Suppressor macrophage (primary cell): ENCODE measurements around the gene ARHGAP30.
A peak's percentile ranks its signal among the peaks of the same experiment; 100 is the strongest.
"Not testable (repeated sequence)": the region's sequence is repeated elsewhere in the genome, so short reads cannot be mapped to it uniquely, and the experiment has no call there.

Source experiments
- DNase-seq, 4 experiments: peaks; one replicate each; pipeline ENCODE4 v3.0.0-alpha.2; 2020 to 2022

Gene ARHGAP30

GRCh38 chr1:161037661-161038522 is 31.8 kb downstream of the ARHGAP30 start:
- no peak for DNase-seq

DNA sequence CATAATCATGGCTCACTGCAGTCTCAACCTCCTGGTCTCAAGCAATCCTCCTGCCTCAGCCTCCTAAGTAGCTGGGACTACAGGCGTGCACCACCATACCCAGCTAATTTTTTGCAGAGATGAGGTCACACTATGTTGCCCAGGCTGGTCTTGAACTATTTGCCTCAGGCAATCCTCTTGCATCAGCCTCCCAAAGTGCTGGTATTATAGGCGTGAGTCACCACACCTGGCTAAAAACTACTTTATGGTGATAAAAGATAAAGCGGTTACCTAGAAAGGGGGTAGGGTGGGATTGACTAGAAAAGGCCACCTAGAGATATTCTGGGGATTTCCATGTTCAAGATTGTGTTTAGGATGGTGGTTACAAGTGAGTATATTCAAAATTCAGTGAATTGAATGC is 35.9 kb downstream of the ARHGAP30 start:
- no peak for DNase-seq

DNA sequence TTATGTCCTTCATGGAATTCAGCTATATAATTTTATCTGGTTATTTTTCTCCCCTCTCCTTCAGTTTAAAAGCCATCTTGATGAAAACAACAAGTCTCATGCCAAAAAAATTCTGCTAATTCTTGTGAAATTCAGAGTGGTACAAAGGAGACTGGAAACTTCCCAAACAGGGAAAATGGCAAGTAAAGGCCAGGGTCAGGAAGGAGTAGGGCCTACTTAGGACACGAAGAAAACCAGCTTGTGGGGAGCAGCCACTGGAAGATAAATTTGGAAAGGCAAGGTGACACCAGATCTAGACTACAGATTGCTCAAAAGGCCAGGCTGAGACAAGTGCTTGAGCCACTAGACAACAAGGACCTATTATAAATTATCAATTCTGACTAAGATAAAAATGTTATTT is 37.3 kb downstream of the ARHGAP30 start:
- DNase-seq, result no peak

DNA sequence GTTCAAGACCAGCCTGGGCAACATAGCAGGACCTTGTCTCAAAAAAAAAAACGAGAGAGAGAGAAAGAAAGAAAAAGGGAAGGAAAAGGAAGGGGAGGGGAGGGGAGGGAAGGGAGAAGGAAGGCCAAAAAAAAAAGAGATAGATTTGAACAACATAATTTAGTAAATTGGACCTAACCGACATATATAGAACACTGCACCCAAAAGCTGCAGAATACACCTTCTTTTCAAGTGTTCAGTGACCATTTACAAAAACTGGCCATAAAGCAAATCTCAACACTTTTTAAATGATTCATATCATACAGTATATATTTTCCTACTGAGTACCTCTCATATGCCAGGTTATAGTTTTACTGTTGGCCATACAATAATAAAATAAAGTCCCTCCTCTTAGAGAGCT is 37.8 kb downstream of the ARHGAP30 start:
- no peak for DNase-seq

- not testable (repeated sequence) for DNase-seq
Measured at GRCh38 chr1:161029466-161029865, 40.2 kb downstream of the ARHGAP30 start.

DNA sequence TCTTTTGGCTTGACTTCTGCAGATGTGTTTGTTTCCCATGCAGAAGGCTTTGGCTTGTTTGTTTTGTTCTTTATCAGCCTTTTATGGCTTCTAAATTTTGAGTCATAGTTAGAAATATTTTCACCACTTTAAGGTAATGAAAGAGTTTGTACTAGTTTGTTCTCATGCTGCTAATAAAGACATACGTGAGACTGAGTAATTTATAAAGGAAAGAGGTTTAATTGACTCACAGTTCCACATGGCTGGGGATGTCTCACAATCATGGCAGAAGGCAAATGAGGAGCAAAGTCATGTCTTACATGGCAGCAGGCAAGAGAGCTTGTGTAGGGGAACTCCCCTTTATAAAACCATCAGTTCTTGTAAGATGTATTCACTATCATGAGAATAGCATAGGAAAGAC is 42.7 kb downstream of the ARHGAP30 start:
- DNase-seq, result not testable (repeated sequence)

- not testable (repeated sequence) for DNase-seq
Measured at GRCh38 chr1:161022432-161022831, 47.3 kb downstream of the ARHGAP30 start.

DNA sequence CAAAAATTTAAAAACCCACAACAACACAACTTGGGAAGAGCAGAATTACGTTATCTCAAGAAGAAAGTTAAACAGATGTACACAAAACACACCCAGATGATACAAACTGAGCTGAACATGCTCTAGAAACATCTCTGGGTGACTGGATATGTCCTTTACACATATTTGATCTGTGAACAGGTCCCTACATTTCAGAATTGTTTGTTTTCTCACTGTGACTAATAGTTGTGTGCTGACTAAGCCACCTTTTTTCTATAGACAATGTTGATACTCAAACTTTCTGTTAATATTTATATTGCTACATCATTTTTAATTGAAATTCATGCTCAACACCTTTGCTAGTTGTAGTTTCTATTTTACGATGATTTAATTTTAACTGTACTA is 47.7 kb downstream of the ARHGAP30 start:
- DNase-seq, result no peak

DNA sequence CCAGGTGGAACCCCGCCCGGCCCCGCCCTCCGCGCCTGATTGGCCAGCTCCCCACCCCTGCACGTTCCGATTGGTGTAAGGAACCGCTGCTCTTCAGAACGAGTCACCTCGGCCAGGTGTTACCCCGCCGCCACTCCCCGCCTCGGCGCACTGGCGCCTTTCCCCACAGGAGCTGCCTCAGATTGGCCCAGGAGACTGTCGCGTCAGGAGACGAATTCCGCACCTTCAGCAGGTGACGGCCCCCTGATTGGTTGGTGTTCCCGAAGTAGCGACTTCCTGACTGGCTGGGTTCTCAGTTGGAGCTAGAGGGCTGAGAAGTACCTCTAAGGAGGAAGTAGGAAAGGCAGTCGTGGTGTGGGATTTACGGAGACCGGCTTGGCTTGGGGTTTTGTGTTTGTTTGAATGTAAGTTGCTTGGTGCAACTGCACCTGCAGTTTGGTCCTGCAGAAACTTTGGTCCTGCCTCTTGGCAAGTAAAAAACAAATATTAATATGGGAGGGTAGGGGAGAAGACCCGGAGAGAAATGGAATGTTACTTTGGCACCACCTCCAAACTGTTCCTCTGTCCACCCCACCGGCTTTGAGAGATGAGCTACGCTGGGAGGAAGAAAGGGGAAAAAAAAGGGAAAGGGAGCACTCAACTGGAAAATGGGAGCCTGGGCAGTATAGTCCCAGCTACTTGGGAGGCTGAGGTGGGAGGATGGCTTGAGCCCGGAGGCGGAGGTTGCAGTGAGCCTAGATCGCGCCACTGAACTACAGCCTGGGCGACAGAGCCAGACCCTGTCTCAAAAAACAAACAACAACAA is 48.3 kb downstream of the ARHGAP30 start:
- peak; percentile 65 to 83 (median 83) for DNase-seq

DNA sequence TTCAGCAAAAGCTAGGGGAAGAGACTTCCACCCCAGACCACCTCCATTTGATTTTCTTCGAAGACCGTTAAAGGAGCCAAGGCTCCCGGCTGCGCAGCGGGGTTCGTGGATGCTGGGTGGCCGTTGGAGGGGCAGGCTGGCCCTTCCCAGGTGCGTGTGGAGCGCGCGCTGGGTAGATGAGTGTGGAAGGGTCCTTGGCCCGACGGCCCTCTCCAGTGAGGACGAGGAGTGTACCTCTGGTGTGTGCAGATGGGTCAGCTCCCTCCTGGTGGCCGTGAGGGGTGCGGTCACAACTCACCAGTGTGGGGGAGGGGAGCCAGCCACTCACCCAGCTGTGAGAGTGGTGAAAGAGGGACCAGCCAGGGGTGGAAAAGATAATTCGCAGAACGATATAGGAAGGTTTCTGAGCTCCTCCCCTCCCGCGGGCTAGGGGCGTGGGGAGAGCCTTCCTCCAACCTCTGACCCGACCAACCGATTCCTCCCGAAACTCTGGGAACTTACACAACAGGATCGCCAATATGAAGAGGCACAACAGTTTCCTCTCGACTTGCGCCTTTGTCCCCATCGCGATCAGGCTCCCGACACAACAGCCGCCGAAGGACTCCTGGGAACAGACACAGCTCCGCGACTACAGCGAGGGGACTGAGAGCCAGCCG is 49.1 kb downstream of the ARHGAP30 start, which contains the start of gene F11R:
TSS of gene F11R (minus strand) at position 644 of the 656 bp plus-strand sequence. CDS start at position 565, 79 bp downstream.
- DNase-seq, result peak; percentile 45 to 79 (median 67)

- DNase-seq, result peak; percentile 21 to 41 (median 33)
Measured at GRCh38 chr1:161019751-161020495, 49.8 kb downstream of the ARHGAP30 start.

GRCh38 chr1:161019111-161019660 is 50.5 kb downstream of the ARHGAP30 start:
- peak in 3 of 4 experiments; percentile 37 to 56 (median 45) for DNase-seq

- DNase-seq, result no peak
Measured at GRCh38 chr1:161018631-161018930, 51.1 kb downstream of the ARHGAP30 start.

- DNase-seq, result peak; percentile 48 to 68 (median 64)
Measured at GRCh38 chr1:161017756-161018630, 51.7 kb downstream of the ARHGAP30 start.

DNA sequence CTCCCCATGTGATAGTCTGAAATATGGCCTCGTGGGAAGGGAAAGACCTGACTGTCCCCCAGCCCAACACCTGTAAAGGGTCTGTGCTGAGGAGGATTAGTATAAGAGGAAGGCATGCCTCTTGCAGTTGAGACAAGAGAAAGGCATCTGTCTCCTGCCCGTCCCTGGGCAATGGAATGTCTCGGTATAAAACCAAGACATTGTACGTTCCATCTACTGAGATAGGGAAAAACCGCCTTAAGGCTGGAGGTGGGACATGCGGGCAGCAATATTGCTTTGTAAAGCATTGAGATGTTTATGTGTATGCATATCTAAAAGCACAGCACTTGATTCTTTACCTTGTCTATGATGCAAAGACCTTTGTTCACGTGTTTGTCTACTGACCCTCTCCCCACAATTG is 52.5 kb downstream of the ARHGAP30 start:
- DNase-seq, result not testable (repeated sequence)

DNA sequence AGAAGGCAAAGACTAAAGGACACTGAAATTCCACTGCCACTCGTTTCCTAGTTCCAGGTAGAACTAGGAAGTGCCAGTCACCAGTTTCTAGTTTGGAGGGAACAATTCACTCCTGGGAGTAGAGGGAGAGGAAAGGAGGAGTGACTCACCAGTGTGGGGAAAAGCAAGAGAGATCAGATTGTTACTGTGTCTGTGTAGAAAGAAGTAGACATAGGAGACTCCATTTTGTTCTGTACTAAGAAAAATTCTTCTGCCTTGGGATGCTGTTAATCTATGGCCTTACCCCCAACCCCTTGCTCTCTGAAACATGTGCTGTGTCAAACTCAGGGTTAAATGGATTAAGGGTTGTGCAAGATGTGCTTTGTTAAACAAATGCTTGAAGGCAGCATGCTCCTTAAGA is 53.0 kb downstream of the ARHGAP30 start:
- not testable (repeated sequence) for DNase-seq

GRCh38 chr1:161013488-161014230 is 56.0 kb downstream of the ARHGAP30 start:
- DNase-seq, result peak; percentile 91 to 96 (median 94)

DNA sequence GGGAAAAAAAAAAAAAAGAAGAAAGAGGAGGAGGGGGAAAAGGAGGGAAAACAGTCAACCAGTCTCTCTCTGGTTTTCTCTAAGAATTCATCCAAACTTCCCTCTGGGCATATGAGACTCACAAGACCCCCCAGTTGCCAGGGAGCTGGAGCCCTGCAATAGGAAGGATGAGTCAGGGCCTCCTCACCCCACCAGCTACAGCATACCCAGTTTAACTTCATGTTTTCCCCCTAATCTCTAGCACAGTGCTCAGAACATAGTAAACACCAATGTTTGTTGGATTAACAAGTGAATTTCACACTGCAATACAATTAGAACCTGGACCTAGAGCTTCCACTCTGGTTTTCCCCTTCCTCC is 56.6 kb downstream of the ARHGAP30 start:
- DNase-seq, result peak; percentile 73 to 89 (median 87)

- no peak for DNase-seq
Measured at GRCh38 chr1:161012420-161012819, 57.3 kb downstream of the ARHGAP30 start.

GRCh38 chr1:161009602-161010211 is 60.0 kb downstream of the ARHGAP30 start:
- no peak for DNase-seq
